GM12873 (cell line): ENCODE data around the gene ERF.

ENCODE experiments used
- TF ChIP-seq, protein P1 (sequence below): IDR thresholded peaks from 2 replicates; pipeline ENCODE4 v1.5.1; 2012; ENCODE audit warnings: low read depth, mild to moderate bottlenecking, moderate library complexity, low read length, control low read depth; ENCODE audit not compliant: insufficient read depth; ENCODE audit errors: missing control alignments

Gene ERF

DNA sequence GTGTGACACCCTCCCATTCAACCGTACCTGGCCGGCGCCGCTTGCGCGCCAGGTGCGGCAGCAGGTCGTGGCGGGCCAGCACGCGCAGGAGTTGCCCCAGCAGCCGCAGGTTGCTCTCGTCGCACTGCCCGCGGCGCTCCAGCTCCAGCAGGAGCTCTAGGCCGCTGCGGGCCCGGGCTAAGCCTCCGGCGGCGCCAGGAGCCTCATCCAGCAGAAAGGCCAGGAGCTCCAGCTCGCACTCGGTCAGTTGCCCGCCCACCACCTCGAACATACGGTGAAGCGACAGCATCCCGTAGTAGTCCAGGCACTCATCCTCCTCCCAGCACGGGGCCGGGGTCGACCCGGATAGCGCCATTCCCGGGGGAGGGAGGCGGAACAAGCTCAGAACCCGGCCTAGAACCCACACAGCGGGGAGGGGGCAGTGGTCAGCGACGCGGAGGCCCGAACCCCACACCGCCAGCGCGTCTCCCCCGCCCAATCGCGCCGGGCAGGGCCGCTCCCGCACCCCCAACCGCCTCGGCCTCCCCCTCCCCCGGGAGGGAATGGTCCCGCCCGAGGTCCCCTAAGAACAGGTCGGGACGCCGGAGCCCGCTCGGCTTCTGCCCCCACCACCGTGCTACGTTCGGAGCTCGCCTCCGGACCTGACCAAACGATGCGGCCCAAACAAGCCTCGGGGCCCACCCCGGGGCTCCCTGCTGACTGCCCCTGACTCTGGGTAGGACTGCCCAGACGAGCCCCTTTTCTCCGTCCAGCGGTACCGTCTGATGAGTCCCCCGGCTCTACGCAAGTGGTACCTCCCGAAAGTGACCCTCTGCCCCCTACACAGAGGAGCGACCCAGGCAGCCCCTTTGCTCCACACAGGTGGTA lies 38.0 kb downstream of the ERF start:
- TF ChIP-seq, protein P1, sequence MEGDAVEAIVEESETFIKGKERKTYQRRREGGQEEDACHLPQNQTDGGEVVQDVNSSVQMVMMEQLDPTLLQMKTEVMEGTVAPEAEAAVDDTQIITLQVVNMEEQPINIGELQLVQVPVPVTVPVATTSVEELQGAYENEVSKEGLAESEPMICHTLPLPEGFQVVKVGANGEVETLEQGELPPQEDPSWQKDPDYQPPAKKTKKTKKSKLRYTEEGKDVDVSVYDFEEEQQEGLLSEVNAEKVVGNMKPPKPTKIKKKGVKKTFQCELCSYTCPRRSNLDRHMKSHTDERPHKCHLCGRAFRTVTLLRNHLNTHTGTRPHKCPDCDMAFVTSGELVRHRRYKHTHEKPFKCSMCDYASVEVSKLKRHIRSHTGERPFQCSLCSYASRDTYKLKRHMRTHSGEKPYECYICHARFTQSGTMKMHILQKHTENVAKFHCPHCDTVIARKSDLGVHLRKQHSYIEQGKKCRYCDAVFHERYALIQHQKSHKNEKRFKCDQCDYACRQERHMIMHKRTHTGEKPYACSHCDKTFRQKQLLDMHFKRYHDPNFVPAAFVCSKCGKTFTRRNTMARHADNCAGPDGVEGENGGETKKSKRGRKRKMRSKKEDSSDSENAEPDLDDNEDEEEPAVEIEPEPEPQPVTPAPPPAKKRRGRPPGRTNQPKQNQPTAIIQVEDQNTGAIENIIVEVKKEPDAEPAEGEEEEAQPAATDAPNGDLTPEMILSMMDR, result no peak

DNA sequence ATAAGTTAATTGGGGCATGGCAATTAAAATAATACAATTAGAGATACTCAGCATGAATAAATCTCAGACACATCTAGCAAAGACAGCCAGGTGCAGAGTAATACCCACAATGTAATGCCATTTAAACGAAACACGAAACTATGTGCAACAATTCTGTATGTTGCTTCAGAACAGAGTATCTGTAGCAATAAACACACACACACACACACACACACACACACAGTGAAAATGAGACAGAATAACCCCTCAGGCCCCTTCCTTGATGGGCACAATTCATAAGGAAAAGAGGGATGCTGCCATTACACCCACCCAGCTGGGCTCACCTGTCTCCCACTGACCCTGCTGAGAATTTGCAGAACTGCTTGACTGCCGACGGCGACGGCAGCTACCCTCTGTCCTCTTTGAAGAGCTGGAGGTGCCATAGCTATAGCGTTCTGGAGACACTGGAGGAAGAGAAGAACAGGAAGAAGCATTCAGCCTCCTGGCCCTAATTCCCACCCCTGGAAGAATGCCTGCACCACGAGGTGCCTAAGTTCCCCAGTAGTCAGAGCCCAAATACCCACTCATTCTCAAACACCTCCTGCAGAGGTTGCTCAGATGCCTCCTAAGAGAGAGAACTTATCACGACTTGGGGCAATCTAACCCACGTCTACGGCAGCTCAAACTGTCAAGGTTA lies 40.0 kb downstream of the ERF start:
- TF ChIP-seq, protein P1, result no peak

DNA sequence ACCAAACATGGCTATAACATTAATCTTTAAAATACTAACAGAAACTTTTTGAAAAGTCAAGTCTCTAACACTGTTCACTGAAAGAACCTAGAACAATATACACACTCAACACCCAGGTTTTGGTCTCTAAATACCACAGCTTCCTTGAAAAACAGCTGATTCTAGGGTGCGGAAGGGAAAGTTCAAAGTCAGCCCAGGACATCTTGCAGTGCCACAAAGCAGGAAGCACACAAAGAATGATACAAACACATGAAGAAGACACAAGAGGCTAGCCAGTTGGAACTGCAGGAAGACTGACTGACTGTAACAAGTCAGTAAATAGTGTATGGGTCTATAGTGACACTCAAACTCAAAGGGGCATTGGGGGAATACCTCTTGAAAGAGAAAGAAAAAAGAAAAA lies 42.0 kb downstream of the ERF start:
- TF ChIP-seq, protein P1, result no peak

DNA sequence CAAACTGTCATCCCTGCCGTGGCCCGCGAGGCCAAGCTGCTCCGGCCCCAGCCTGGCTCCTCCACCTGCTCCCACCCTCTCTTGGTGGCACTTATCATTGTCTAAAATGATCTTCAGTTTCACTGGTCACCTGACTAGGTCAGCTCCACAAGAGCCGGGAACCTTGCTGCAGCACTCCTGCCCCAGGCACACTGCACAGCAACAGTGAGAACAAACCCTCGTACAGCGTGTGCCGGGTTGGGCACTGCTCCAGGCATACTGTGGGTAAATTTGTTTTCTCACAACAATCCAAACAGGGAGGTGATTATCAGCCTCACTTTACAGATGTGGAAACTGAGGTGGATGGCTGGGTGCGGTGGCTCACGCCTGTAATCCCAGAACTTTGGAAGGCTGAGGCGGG lies 46.3 kb downstream of the ERF start:
- TF ChIP-seq, protein P1, result no peak

DNA sequence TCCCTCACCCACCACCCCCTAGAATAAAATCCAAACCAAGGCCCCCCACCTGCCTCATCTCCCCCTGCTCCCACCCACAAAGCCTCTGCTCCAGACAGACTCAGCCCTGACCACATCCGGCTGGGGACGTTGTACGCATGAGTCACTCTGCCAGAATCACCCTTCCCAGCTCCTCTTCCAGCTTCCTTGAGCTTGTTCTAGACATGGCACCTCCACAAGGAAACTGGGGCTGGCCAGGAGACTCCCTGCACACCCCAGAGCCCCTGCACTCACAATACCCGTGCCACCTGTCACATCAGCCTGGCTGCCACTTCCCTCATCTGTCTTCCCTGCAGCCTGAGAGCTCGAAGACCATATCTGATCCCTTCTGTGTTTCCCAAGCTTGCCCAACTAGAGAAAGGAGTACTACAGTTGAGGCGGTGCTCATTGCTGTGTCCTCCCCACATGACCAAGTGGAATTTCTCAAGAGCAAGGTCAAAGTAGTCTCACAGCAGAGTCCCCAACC lies 47.1 kb downstream of the ERF start:
- TF ChIP-seq, protein P1, result no peak

DNA sequence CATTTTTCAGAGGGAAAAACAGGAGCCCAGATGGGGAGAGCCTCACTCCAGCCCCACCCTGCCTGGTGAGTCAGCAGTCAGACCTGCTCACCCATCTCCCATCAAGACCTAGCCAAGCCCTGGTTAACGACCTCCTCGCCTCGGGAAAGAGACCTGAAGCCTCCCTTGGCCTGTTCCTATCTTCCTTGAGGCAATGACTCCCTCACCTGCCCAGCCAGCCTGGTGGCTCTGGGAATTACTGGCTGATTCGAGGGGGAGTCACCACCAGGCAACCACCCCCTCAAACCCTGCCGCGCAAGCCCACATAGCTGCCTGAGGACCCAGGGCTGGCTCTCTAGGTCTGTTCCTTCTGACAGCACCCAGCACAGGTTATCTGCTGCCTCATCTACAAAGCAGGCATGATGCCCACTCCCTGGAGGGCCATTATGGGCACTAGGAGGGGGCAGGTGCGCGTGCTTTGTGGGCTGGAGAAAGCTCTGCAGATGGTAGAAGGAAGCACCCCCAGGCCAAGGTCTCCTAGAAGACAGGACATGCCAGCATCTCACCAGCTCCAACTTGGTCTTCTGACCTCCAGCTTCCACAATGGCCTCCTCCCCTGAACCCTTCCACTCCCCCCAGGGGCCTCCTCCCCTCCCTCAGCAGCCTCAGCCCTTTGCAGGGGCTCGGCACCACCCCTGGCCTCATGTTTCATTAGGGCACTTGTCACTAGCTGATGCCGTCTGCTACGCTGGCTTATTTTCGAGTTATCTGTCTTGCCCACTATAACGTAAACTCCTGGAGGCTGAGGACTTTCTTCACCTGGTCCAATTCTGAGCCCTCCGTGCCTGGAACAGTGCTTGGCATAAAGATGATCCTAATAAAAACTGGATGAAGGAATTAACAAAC lies 47.8 kb downstream of the ERF start:
- TF ChIP-seq, protein P1, result no peak
